Activated naive CD4-positive, alpha-beta T cell treated with anti-CD3 and anti-CD28 coated beads, Interleukin-2, amount 50 U/mL, for 72 hours (primary cell): ENCODE data around the gene FGD4. TPM values are rescaled to one million over a fixed set of nuclear protein-coding genes. Genes with fewer than 3 reads are reported as not detected.
"Not testable (repeated sequence)": the region's sequence is repeated elsewhere in the genome, so short reads cannot be mapped to it uniquely, and the experiment has no call there.

Experiments used
- ATAC-seq, 2 donors: fragments of 150-1000 bp; cut with Tn5 transposase; 2 replicates each; pipeline ENCODE4 v1.10.0; 2021; ENCODE audit warnings: mild to moderate bottlenecking in 2 of 2, moderate library complexity in 2 of 2
- DNase-seq, 2 donors: peaks; one replicate each; pipeline ENCODE4 v3.0.0; 2021 to 2022; ENCODE audit warnings: low spot score in 2 of 2
- H3K27ac Mint-ChIP-seq, 2 donors: one replicate each; pipeline ENCODE4 v1.8.0; 2022; ENCODE audit warnings: mild to moderate bottlenecking in 2 of 2, mixed read lengths in 2 of 2
- H3K36me3 Mint-ChIP-seq, 2 donors: one replicate each; pipeline ENCODE4 v1.8.0; 2022; ENCODE audit warnings: mixed read lengths in 2 of 2
- H3K9me3 Mint-ChIP-seq, 2 donors: one replicate each; pipeline ENCODE4 v1.8.0; 2022; ENCODE audit warnings: mixed read lengths in 2 of 2
- total RNA-seq, 2 donors: library from RNA; stranded (reverse); gene quantifications; one replicate each; pipeline ENCODE4 v1.2.3, GENCODE V29; 2022

Gene FGD4
- total RNA-seq, 2 donors from 2014 or later, result 0.11 to 0.66 TPM

- H3K36me3 Mint-ChIP-seq, result no peaks in the 10 kb centered on the region
- no peaks in the 10 kb centered on the region for H3K9me3 Mint-ChIP-seq
- ATAC-seq, result no peak
- H3K27ac Mint-ChIP-seq, result peak overlapping the region in 1 of 2 donors; percentile 30
- DNase-seq, result no peak
Observed at GRCh38 chr12:32546272-32546671, 146.9 kb downstream of the FGD4 start.

- H3K36me3 Mint-ChIP-seq, result no peaks in the 10 kb centered on the region
- no peak overlapping the region for H3K27ac Mint-ChIP-seq
- DNase-seq, result no peak
- no peak for ATAC-seq
- no peaks in the 10 kb centered on the region for H3K9me3 Mint-ChIP-seq
Observed at GRCh38 chr12:32548691-32549281, 149.4 kb downstream of the FGD4 start.

GRCh38 chr12:32549675-32550079 is 150.3 kb downstream of the FGD4 start:
- ATAC-seq (no peak), DNase-seq (no peak)
- Mint-ChIP-seq H3K9me3 (no peaks in the 10 kb centered on the region), H3K27ac (no peak overlapping the region), H3K36me3 (no peaks in the 10 kb centered on the region)

- H3K36me3 Mint-ChIP-seq, result no peaks in the 10 kb centered on the region
- ATAC-seq, result no peak
- H3K9me3 Mint-ChIP-seq, result no peaks in the 10 kb centered on the region
- no peak for DNase-seq
- H3K27ac Mint-ChIP-seq, result no peak overlapping the region
Observed at GRCh38 chr12:32551058-32551457, 151.7 kb downstream of the FGD4 start.

- Mint-ChIP-seq H3K9me3 (no peaks in the 10 kb centered on the region), H3K27ac (no peak overlapping the region), H3K36me3 (no peaks in the 10 kb centered on the region)
- DNase-seq, result no peak
- peak in 1 of 2 donors; percentile 95 for ATAC-seq
Observed at GRCh38 chr12:32558903-32559302, 159.5 kb downstream of the FGD4 start.

- Mint-ChIP-seq H3K36me3 (no peaks in the 10 kb centered on the region), H3K9me3 (no peaks in the 10 kb centered on the region), H3K27ac (no peak overlapping the region)
- DNase-seq (no peak), ATAC-seq (no peak)
Observed at GRCh38 chr12:32559434-32559833, 160.1 kb downstream of the FGD4 start.

GRCh38 chr12:32560520-32560919 is 161.2 kb downstream of the FGD4 start:
- no peaks in the 10 kb centered on the region for H3K36me3 Mint-ChIP-seq
- H3K9me3 Mint-ChIP-seq, result no peaks in the 10 kb centered on the region
- DNase-seq, result no peak
- no peak for ATAC-seq
- H3K27ac Mint-ChIP-seq, result peak overlapping the region in 1 of 2 donors; percentile 5

GRCh38 chr12:32561931-32562341 is 162.6 kb downstream of the FGD4 start:
- ATAC-seq (no peak), DNase-seq (no peak)
- Mint-ChIP-seq H3K9me3 (no peaks in the 10 kb centered on the region), H3K27ac (peak overlapping the region in 1 of 2 donors; percentile 4), H3K36me3 (no peaks in the 10 kb centered on the region)

GRCh38 chr12:32562413-32562812 is 163.1 kb downstream of the FGD4 start:
- not testable (repeated sequence) for H3K9me3 Mint-ChIP-seq, DNase-seq, H3K36me3 Mint-ChIP-seq, ATAC-seq
- peak overlapping the region in 1 of 2 donors; percentile 4 for H3K27ac Mint-ChIP-seq

GRCh38 chr12:32566663-32567295 is 167.4 kb downstream of the FGD4 start:
- no peak overlapping the region for H3K27ac Mint-ChIP-seq
- H3K9me3 Mint-ChIP-seq, result no peaks in the 10 kb centered on the region
- DNase-seq (no peak), ATAC-seq (no peak)
- no peaks in the 10 kb centered on the region for H3K36me3 Mint-ChIP-seq

GRCh38 chr12:32567296-32567674 is 167.9 kb downstream of the FGD4 start:
- DNase-seq (no peak), ATAC-seq (no peak)
- Mint-ChIP-seq H3K27ac (no peak overlapping the region), H3K36me3 (no peaks in the 10 kb centered on the region), H3K9me3 (no peaks in the 10 kb centered on the region)

GRCh38 chr12:32568228-32568627 is 168.9 kb downstream of the FGD4 start:
- no peaks in the 10 kb centered on the region for H3K9me3 Mint-ChIP-seq
- no peak for ATAC-seq

GRCh38 chr12:32569259-32569658 is 169.9 kb downstream of the FGD4 start:
- no peak overlapping the region for H3K27ac Mint-ChIP-seq
- ATAC-seq (no peak), DNase-seq (no peak)
- H3K9me3 Mint-ChIP-seq, result no peaks in the 10 kb centered on the region
- no peaks in the 10 kb centered on the region for H3K36me3 Mint-ChIP-seq

More at GRCh38 chr12:32568228-32568627, 168.9 kb downstream of the FGD4 start:
- Mint-ChIP-seq H3K27ac (no peak overlapping the region), H3K36me3 (no peaks in the 10 kb centered on the region)
- no peak for DNase-seq

- Mint-ChIP-seq H3K27ac (no peak overlapping the region), H3K36me3 (no peaks in the 10 kb centered on the region), H3K9me3 (peaks cover 0 to 5% of the 10 kb centered on the region in 2 donors)
- DNase-seq, result no peak
- no peak for ATAC-seq
Observed at GRCh38 chr12:32574585-32574984, 175.2 kb downstream of the FGD4 start.

- Mint-ChIP-seq H3K9me3 (peaks cover 0 to 5% of the 10 kb centered on the region in 2 donors), H3K27ac (no peak overlapping the region)
Observed at GRCh38 chr12:32577328-32577727, 178.0 kb downstream of the FGD4 start.

GRCh38 chr12:32583534-32583933 is 184.2 kb downstream of the FGD4 start:
- H3K9me3 Mint-ChIP-seq, result peaks cover 0 to 11% of the 10 kb centered on the region in 2 donors
- ATAC-seq (peak; percentile 41 to 70), DNase-seq (no peak)
- H3K36me3 Mint-ChIP-seq, result peaks cover 0 to 16% of the 10 kb centered on the region in 2 donors
- peak overlapping the region in 1 of 2 donors; percentile 1 for H3K27ac Mint-ChIP-seq

More at GRCh38 chr12:32577328-32577727, 178.0 kb downstream of the FGD4 start:
- H3K36me3 Mint-ChIP-seq, result no peaks in the 10 kb centered on the region
- DNase-seq, result no peak
- ATAC-seq, result no peak

GRCh38 chr12:32585680-32586079 is 186.3 kb downstream of the FGD4 start:
- ATAC-seq, result no peak
- H3K27ac Mint-ChIP-seq, result no peak overlapping the region
- DNase-seq, result no peak
- H3K9me3 Mint-ChIP-seq, result peaks cover 0 to 12% of the 10 kb centered on the region in 2 donors
- peaks cover 0 to 18% of the 10 kb centered on the region in 2 donors for H3K36me3 Mint-ChIP-seq

- H3K36me3 Mint-ChIP-seq, result peaks cover 0 to 18% of the 10 kb centered on the region in 2 donors
Observed at GRCh38 chr12:32586390-32586789, 187.0 kb downstream of the FGD4 start.

More at GRCh38 chr12:32586390-32586789, 187.0 kb downstream of the FGD4 start:
- peak; percentile 38 to 43 for ATAC-seq
- Mint-ChIP-seq H3K27ac (peak overlapping the region in 1 of 2 donors; percentile 3), H3K9me3 (peaks cover 0 to 12% of the 10 kb centered on the region in 2 donors)
- no peak for DNase-seq
